ENCODE measurements around the gene ANKAR. TPM values are rescaled to one million over a fixed set of nuclear protein-coding genes. Genes with fewer than 3 reads are reported as not detected.
A peak's percentile ranks its signal among the peaks of the same experiment; 100 is the strongest.

ANKAR gene
- total RNA-seq, 1 experiment from 2014 or later = 0.84 TPM

- BruUV-seq (replicated peaks) = no TSS peak
- no peaks in the 10 kb centered on the region for H3K27me3 ChIP-seq (ENCODE audit: insufficient read depth, low read length)
- H3K9me2 ChIP-seq (ENCODE audit: insufficient read depth) = no peaks in the 10 kb centered on the region
- no peak overlapping the region for H3K9ac ChIP-seq (ENCODE audit: low read length)
- intact Hi-C loops (cut with micrococcal nuclease) = loop anchor here (1.0 to 10.0 kb wide), 4 partner anchors 38 to 654 kb away; partner anchors contain the start of gene HIBCH
- ChIA-PET RAD21 (ENCODE audit: low non-redundant PET in 1 of 2, low total read pairs in 2 of 2, uncharacterized antibody in 2 of 2, unreplicated experiment in 2 of 2) (interaction anchor here (0.6 to 1.0 kb wide), 4 partner anchors 36 to 412 kb away, joined by 3 to 6 read pairs (median 4); no protein-coding TSS in a partner anchor), CTCF (interaction anchor here (0.6 to 1.9 kb wide), 27 partner anchors 10 to 707 kb away, joined by 3 to 16 read pairs (median 4); partner anchors contain the start of gene OSGEPL1), POLR2A (interaction anchor here (0.7 kb wide), 1 partner anchor 102 kb away, joined by 4 read pairs; the partner anchor contains the start of gene OSGEPL1)
- H3K4me1 ChIP-seq (ENCODE audit: control insufficient read depth in 1 of 2, insufficient read depth in 2 of 2, low read length in 2 of 2) = peaks cover 0 to 11% of the 10 kb centered on the region in 2 experiments; a peak in 2 of 4 replicates
- H4K20me1 ChIP-seq (ENCODE audit: insufficient read depth) = no peaks in the 10 kb centered on the region
- H3K27ac ChIP-seq (ENCODE audit: low read depth, low read length) = no peak overlapping the region
- ATAC-seq (no peak), DNase-seq (ENCODE audit: low read depth, low spot score) (no peak)
- peak overlapping the region; percentile 26 to 42 for H3K4me3 ChIP-seq (replicated peaks in 1 of 2; ENCODE audit: low read depth in 1 of 2, low read length in 2 of 2)
- H3K9me3 ChIP-seq (ENCODE audit: control insufficient read depth in 1 of 2, insufficient read depth in 1 of 2, low read depth in 1 of 2, low read length in 2 of 2) = no peaks in the 10 kb centered on the region
- peak overlapping the region; percentile 65 for H3K4me2 ChIP-seq (ENCODE audit: low read length)
- H2AFZ ChIP-seq (ENCODE audit: low read depth, low read length, poor library complexity, severe bottlenecking) = peak overlapping the region; percentile 98
- no peak for TF ChIP-seq POLR2AphosphoS5 (IDR thresholded peaks at IDR 0.05; ENCODE audit: low read depth, low read length)
- TF ChIP-seq ZBTB33 (IDR thresholded peaks at IDR 0.05; ENCODE audit: extremely low read depth, insufficient replicate concordance, low read length) = no peak
- no peak for TF ChIP-seq POLR2A (IDR thresholded peaks at IDR 0.05; ENCODE audit: borderline replicate concordance, extremely low read depth, insufficient read depth, insufficient read length)
- no peak for TF ChIP-seq CBX3 (IDR thresholded peaks at IDR 0.05; ENCODE audit: low read depth)
- TF ChIP-seq REST (IDR thresholded peaks at IDR 0.05; ENCODE audit: low read depth) = no peak
- TF ChIP-seq ZNF274 (IDR thresholded peaks at IDR 0.05; ENCODE audit: low read depth, low read length) = no peak
- no peak for TF ChIP-seq ATF3 (IDR thresholded peaks at IDR 0.05)
- no peak for TF ChIP-seq CTCF (IDR thresholded peaks at IDR 0.05 in 2 of 3, conservative IDR thresholded peaks at IDR 0.05 in 1 of 3; ENCODE audit: borderline replicate concordance in 1 of 3, insufficient read depth in 1 of 3, low read depth in 2 of 3, low read length in 2 of 3)
- no peak for TF ChIP-seq EZH2 (IDR thresholded peaks at IDR 0.05)
- no peak for TF ChIP-seq CEBPB (IDR thresholded peaks at IDR 0.05; ENCODE audit: low read depth)
- no peak for TF ChIP-seq ZFX (IDR thresholded peaks at IDR 0.05)
- no peak for TF ChIP-seq SP1 (IDR thresholded peaks at IDR 0.05; ENCODE audit: low read depth)
- no peak for TF ChIP-seq EZH2phosphoT487 (IDR thresholded peaks at IDR 0.05; ENCODE audit: borderline replicate concordance)
- no peak for TF ChIP-seq RAD21 (IDR thresholded peaks at IDR 0.05; ENCODE audit: low read depth)
- no peak for TF ChIP-seq YY1 (IDR thresholded peaks at IDR 0.05; ENCODE audit: extremely low read depth, insufficient replicate concordance, low read depth, low read length)
- H3K36me3 ChIP-seq (ENCODE audit: control insufficient read depth in 1 of 2, insufficient read depth in 2 of 2, low read length in 2 of 2) = 0 out of 4 replicates have a peak, but pooled peaks cover 0 to 2% of the 10 kb centered on the region in 2 experiments
- H3K79me2 ChIP-seq (ENCODE audit: insufficient read depth, low read length) = peaks cover 41% of the 10 kb centered on the region
Observed at GRCh38 chr2:189660803-189661147, 13.7 kb upstream of the ANKAR start.
